Measurements from ENCODE around the gene CNEP1R1. TPM values are rescaled to one million over a fixed set of nuclear protein-coding genes. Genes with fewer than 3 reads are reported as not detected.

CNEP1R1 gene
- total and polyA plus RNA-seq, 2 of the 8 experiments (the other 6 are each of a cell fraction or from before 2014, with no cell fraction given) = 10.6 to 13.6 TPM

GRCh38 chr16:50012182-50012581 lies 12.8 kb upstream of the CNEP1R1 start:
- DNase-seq (ENCODE audit: low read depth in 1 of 2, low spot score in 2 of 2) (no peak), FAIRE-seq (no peak)
- Histone ChIP-seq H4K8ac (ENCODE audit: extremely low read depth, insufficient read depth, low read length) (no peak overlapping the region), H3K9ac (replicated peaks in 1 of 4; ENCODE audit: extremely low read depth in 1 of 4, low read depth in 3 of 4, low read length in 3 of 4) (no peak overlapping the region), H3K27me3 (replicated peaks in 1 of 4; ENCODE audit: control insufficient read depth in 3 of 4, extremely low read depth in 1 of 4, insufficient read depth in 3 of 4, low read length in 3 of 4) (no peaks in the 10 kb centered on the region), H2BK120ac (replicated peaks; ENCODE audit: low read depth, low read length) (no peak overlapping the region), H3K18ac (ENCODE audit: extremely low read depth, low read length) (no peak overlapping the region), H2BK15ac (ENCODE audit: low read length) (no peak overlapping the region), H4K5ac (ENCODE audit: insufficient read length, low read depth, low read length) (no peak overlapping the region), H3K36me3 (ENCODE audit: control insufficient read depth in 2 of 4, insufficient read depth in 4 of 4, low read length in 3 of 4) (no peaks in the 10 kb centered on the region), H3K4ac (replicated peaks; ENCODE audit: insufficient read length, low read depth, low read length) (no peak overlapping the region), H3K23me2 (ENCODE audit: low read depth, low read length) (no peaks in the 10 kb centered on the region), H2AFZ (ENCODE audit: low read length) (no peak overlapping the region), H3K23ac (ENCODE audit: insufficient read length) (no peak overlapping the region), H3K27ac (ENCODE audit: low read depth, low read length) (no peak overlapping the region), H2AK5ac (ENCODE audit: low read depth, low read length) (no peak overlapping the region), H3K4me1 (replicated peaks in 1 of 4; ENCODE audit: control insufficient read depth in 3 of 4, insufficient read depth in 4 of 4, low read length in 3 of 4) (no peaks in the 10 kb centered on the region; a peak in 1 of 7 replicates), H4K20me1 (replicated peaks in 1 of 2; ENCODE audit: control insufficient read depth in 1 of 2, insufficient read depth in 2 of 2, low read length in 2 of 2) (no peaks in the 10 kb centered on the region), H2BK20ac (ENCODE audit: low read length) (no peak overlapping the region), H3K4me3 (ENCODE audit: extremely low read depth in 1 of 4, insufficient read depth in 2 of 4, low read depth in 3 of 4, low read length in 4 of 4) (no peak overlapping the region), H3K79me1 (ENCODE audit: low read depth, low read length) (no peaks in the 10 kb centered on the region), H3K14ac (ENCODE audit: insufficient read length) (no peak overlapping the region), H2BK5ac (ENCODE audit: low read depth, low read length) (no peak overlapping the region), H3K4me2 (ENCODE audit: insufficient read depth in 1 of 2, low read depth in 2 of 2, low read length in 2 of 2) (no peak overlapping the region), H2BK12ac (ENCODE audit: low read depth, low read length) (no peak overlapping the region), H3K56ac (replicated peaks; ENCODE audit: insufficient read length, low read depth, low read length) (no peak overlapping the region), H3K9me3 (ENCODE audit: insufficient read depth in 2 of 2, low read depth in 1 of 2, low read length in 1 of 2) (peaks cover 2 to 6% of the 10 kb centered on the region in 2 experiments; a peak in 2 of 4 replicates), H3K79me2 (ENCODE audit: control insufficient read depth in 1 of 2, insufficient read depth in 2 of 2, low read length in 2 of 2) (no peaks in the 10 kb centered on the region), H4K91ac (replicated peaks; ENCODE audit: insufficient read length, low read length) (no peak overlapping the region)
- POLR2A ChIA-PET (ENCODE audit: partially characterized antibody) = interaction anchor here (0.9 to 1.8 kb wide), 3 partner anchors 9 to 35 kb away, joined by 3 read pairs; partner anchors contain the start of gene CNEP1R1
- CTCF ChIA-PET (ENCODE audit: partially characterized antibody) = interaction anchor here (0.6 to 1.6 kb wide), 4 partner anchors 13 to 230 kb away, joined by 3 to 9 read pairs (median 4); partner anchors contain the start of gene CNEP1R1
- WGBS, 2 experiments (ENCODE audit: extremely low coverage in 1 of 2, insufficient coverage in 1 of 2, insufficient read length in 1 of 2, insufficient replicate concordance in 2 of 2, low coverage in 1 of 2, low lambda C conversion rate in 2 of 2, missing lambda C conversion rate in 1 of 2) = 96% methylated on average over 2 of the region's 2 CpGs; no CpG with 5 or more reads in 1 of the 2 experiments
- TF ChIP-seq NANOG (IDR thresholded peaks at IDR 0.05; ENCODE audit: insufficient read depth, low read depth, low read length, poor library complexity, severe bottlenecking) (no peak), GABPA (IDR thresholded peaks at IDR 0.05; ENCODE audit: borderline replicate concordance, insufficient read depth, low read length) (no peak), HDAC6 (IDR thresholded peaks at IDR 0.05; ENCODE audit: low read depth, low read length) (no peak), GTF2F1 (IDR thresholded peaks at IDR 0.05; ENCODE audit: borderline replicate concordance, low read depth, low read length) (no peak), SAP30 (IDR thresholded peaks at IDR 0.05; ENCODE audit: insufficient read depth, insufficient replicate concordance, low read length) (no peak), TBP (IDR thresholded peaks at IDR 0.05; ENCODE audit: low read depth, low read length) (no peak), SP2 (IDR thresholded peaks at IDR 0.05; ENCODE audit: low read length) (no peak), POU5F1 (IDR thresholded peaks at IDR 0.05; ENCODE audit: low read depth, low read length) (no peak), ASH2L (IDR thresholded peaks at IDR 0.05; ENCODE audit: low read length) (no peak)
- TF ChIP-seq, protein P1, sequence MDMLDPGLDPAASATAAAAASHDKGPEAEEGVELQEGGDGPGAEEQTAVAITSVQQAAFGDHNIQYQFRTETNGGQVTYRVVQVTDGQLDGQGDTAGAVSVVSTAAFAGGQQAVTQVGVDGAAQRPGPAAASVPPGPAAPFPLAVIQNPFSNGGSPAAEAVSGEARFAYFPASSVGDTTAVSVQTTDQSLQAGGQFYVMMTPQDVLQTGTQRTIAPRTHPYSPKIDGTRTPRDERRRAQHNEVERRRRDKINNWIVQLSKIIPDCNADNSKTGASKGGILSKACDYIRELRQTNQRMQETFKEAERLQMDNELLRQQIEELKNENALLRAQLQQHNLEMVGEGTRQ (IDR thresholded peaks at IDR 0.05; ENCODE audit: low read length) = no peak
